Liver (tissue), 3 donors: ENCODE data around the gene PMM2.
A peak's percentile ranks its signal among the peaks of the same experiment; 100 is the strongest.

Source experiments
- EGR1 ChIP-seq, 2 donors: IDR thresholded peaks; 2 replicates each; pipeline ENCODE4 v1.6.1; 2016 to 2018; ENCODE audit warnings: antibody characterized with exemption in 2 of 2, low read depth in 2 of 2
- FOXA1 ChIP-seq: IDR thresholded peaks from 2 replicates; pipeline ENCODE4 v1.6.1; 2016; ENCODE audit warnings: antibody characterized with exemption
- GABPA ChIP-seq, 2 donors: IDR thresholded peaks in 1 of 2; conservative IDR thresholded peaks in 1 of 2; 2 replicates each; pipeline ENCODE4 v1.6.1; 2016; ENCODE audit warnings: antibody characterized with exemption in 2 of 2, mild to moderate bottlenecking in 1 of 2, moderate library complexity in 1 of 2
- HNF4G ChIP-seq: IDR thresholded peaks from 2 replicates; pipeline ENCODE4 v1.6.1; 2016; ENCODE audit warnings: antibody characterized with exemption
- JUND ChIP-seq, 2 donors: IDR thresholded peaks; 2 replicates each; pipeline ENCODE4 v1.6.1; 2016; ENCODE audit warnings: antibody characterized with exemption in 2 of 2
- RAD21 ChIP-seq, 2 donors: IDR thresholded peaks; 2 replicates each; pipeline ENCODE4 v1.6.1; 2016; ENCODE audit warnings: antibody characterized with exemption in 2 of 2, mild to moderate bottlenecking in 2 of 2
- SP1 ChIP-seq: IDR thresholded peaks from 2 replicates; pipeline ENCODE4 v1.6.1; 2018; ENCODE audit warnings: antibody characterized with exemption, mild to moderate bottlenecking
- TAF1 ChIP-seq: conservative IDR thresholded peaks from 2 replicates; pipeline ENCODE4 v1.6.1; 2016; ENCODE audit warnings: antibody characterized with exemption, mild to moderate bottlenecking
- YY1 ChIP-seq: IDR thresholded peaks from 2 replicates; pipeline ENCODE4 v1.6.1; 2016; ENCODE audit warnings: antibody characterized with exemption, mild to moderate bottlenecking
- TF ChIP-seq, protein P1 (sequence below): fragments of 150-350 bp; IDR thresholded peaks from 2 replicates; pipeline ENCODE4 v1.5.1; 2017; ENCODE audit warnings: improper control_type of control experiment, low read depth, low read length; ENCODE audit not compliant: missing input control
- TF ChIP-seq, protein P2 (sequence below): IDR thresholded peaks from 2 replicates; pipeline ENCODE4 v1.6.1; 2016; ENCODE audit warnings: antibody characterized with exemption
- TF ChIP-seq, protein P3 (sequence below): IDR thresholded peaks from 2 replicates; pipeline ENCODE4 v1.6.1; 2016; ENCODE audit warnings: antibody characterized with exemption
- TF ChIP-seq, protein P4 (sequence below): IDR thresholded peaks from 2 replicates; pipeline ENCODE4 v1.6.1; 2016; ENCODE audit warnings: antibody characterized with exemption, mild to moderate bottlenecking
- TF ChIP-seq, protein P5 (sequence below): IDR thresholded peaks from 2 replicates; pipeline ENCODE4 v1.6.1; 2016; ENCODE audit warnings: antibody characterized with exemption
- donor health status: healthy.
- donor health status: healthy.

DNA sequence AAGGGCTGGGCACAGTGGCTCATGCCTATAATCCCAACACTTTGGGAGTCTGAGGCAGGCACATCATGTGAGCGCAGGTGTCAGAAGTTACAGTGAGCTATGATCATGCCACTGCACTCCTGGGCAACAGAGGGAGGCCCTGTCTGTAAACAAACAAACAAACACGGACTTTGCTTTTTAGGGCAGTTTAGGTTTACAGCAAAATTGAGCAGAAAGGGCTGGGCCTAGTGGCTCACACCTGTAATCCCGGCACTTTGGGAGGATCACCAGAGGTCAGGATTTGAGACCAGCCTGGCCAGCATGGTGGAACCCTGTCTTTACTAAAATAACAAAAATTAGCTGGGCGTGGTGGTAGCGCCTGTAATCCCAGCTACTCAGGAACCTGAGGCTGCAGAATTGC, 74.4 kb downstream of the PMM2 start:
- TF ChIP-seq YY1 (no peak), EGR1 (IDR thresholded peaks at IDR 0.05; ENCODE audit: low read depth in 2 of 2) (peak in 1 of 2 donors; percentile 18), GABPA (IDR thresholded peaks at IDR 0.05 in 1 of 2, conservative IDR thresholded peaks at IDR 0.05 in 1 of 2) (no peak), RAD21 (IDR thresholded peaks at IDR 0.05) (peak in 1 of 2 donors; percentile 39), SP1 (peak; percentile 89), JUND (IDR thresholded peaks at IDR 0.05) (peak in 1 of 2 donors; percentile 51), HNF4G (peak; percentile 70), TAF1 (no peak), FOXA1 (no peak)
- TF ChIP-seq, protein P1, sequence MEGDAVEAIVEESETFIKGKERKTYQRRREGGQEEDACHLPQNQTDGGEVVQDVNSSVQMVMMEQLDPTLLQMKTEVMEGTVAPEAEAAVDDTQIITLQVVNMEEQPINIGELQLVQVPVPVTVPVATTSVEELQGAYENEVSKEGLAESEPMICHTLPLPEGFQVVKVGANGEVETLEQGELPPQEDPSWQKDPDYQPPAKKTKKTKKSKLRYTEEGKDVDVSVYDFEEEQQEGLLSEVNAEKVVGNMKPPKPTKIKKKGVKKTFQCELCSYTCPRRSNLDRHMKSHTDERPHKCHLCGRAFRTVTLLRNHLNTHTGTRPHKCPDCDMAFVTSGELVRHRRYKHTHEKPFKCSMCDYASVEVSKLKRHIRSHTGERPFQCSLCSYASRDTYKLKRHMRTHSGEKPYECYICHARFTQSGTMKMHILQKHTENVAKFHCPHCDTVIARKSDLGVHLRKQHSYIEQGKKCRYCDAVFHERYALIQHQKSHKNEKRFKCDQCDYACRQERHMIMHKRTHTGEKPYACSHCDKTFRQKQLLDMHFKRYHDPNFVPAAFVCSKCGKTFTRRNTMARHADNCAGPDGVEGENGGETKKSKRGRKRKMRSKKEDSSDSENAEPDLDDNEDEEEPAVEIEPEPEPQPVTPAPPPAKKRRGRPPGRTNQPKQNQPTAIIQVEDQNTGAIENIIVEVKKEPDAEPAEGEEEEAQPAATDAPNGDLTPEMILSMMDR: no peak
- TF ChIP-seq, protein P2, sequence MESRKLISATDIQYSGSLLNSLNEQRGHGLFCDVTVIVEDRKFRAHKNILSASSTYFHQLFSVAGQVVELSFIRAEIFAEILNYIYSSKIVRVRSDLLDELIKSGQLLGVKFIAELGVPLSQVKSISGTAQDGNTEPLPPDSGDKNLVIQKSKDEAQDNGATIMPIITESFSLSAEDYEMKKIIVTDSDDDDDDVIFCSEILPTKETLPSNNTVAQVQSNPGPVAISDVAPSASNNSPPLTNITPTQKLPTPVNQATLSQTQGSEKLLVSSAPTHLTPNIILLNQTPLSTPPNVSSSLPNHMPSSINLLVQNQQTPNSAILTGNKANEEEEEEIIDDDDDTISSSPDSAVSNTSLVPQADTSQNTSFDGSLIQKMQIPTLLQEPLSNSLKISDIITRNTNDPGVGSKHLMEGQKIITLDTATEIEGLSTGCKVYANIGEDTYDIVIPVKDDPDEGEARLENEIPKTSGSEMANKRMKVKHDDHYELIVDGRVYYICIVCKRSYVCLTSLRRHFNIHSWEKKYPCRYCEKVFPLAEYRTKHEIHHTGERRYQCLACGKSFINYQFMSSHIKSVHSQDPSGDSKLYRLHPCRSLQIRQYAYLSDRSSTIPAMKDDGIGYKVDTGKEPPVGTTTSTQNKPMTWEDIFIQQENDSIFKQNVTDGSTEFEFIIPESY: no peak
- TF ChIP-seq, protein P3, sequence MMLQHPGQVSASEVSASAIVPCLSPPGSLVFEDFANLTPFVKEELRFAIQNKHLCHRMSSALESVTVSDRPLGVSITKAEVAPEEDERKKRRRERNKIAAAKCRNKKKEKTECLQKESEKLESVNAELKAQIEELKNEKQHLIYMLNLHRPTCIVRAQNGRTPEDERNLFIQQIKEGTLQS: no peak
- TF ChIP-seq, protein P4, sequence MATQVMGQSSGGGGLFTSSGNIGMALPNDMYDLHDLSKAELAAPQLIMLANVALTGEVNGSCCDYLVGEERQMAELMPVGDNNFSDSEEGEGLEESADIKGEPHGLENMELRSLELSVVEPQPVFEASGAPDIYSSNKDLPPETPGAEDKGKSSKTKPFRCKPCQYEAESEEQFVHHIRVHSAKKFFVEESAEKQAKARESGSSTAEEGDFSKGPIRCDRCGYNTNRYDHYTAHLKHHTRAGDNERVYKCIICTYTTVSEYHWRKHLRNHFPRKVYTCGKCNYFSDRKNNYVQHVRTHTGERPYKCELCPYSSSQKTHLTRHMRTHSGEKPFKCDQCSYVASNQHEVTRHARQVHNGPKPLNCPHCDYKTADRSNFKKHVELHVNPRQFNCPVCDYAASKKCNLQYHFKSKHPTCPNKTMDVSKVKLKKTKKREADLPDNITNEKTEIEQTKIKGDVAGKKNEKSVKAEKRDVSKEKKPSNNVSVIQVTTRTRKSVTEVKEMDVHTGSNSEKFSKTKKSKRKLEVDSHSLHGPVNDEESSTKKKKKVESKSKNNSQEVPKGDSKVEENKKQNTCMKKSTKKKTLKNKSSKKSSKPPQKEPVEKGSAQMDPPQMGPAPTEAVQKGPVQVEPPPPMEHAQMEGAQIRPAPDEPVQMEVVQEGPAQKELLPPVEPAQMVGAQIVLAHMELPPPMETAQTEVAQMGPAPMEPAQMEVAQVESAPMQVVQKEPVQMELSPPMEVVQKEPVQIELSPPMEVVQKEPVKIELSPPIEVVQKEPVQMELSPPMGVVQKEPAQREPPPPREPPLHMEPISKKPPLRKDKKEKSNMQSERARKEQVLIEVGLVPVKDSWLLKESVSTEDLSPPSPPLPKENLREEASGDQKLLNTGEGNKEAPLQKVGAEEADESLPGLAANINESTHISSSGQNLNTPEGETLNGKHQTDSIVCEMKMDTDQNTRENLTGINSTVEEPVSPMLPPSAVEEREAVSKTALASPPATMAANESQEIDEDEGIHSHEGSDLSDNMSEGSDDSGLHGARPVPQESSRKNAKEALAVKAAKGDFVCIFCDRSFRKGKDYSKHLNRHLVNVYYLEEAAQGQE: no peak
- TF ChIP-seq, protein P5, sequence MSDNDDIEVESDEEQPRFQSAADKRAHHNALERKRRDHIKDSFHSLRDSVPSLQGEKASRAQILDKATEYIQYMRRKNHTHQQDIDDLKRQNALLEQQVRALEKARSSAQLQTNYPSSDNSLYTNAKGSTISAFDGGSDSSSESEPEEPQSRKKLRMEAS: peak; percentile 25
